HepG2 (cell line): ENCODE results near the gene PRSS1. TPM values are rescaled to one million over a fixed set of nuclear protein-coding genes. Genes with fewer than 3 reads are reported as not detected.
"Not testable (repeated sequence)": the region's sequence is repeated elsewhere in the genome, so short reads cannot be mapped to it uniquely, and the experiment has no call there.

Experiments
- ATAC-seq: fragments of 200-7000 bp; cut with Tn5 transposase; 3 replicates; pipeline ENCODE4 v1.9.1; 2020; ENCODE audit warnings: mild to moderate bottlenecking, moderate library complexity
- BruUV-seq: library from RNA; stranded (reverse); fragments of 400-500 nt; replicated peaks from 2 replicates; lab custom pipeline; 2021; lab: Mats Ljungman, UMichigan
- CTCF ChIA-PET: fragments of 300-600 bp; formaldehyde crosslinking; extraction: SDS; loops from one replicate; lab custom pipeline; 2021; ENCODE audit warnings: low total read pairs, inconsistent platforms, low intra/inter-chr PET ratio; lab: Yijun Ruan, JAX
- POLR2A ChIA-PET: fragments of 350-600 bp; sonication (Branson Sonifier 250); formaldehyde crosslinking; loops from one replicate; lab custom pipeline; 2020; ENCODE audit warnings: antibody characterized with exemption, inconsistent platforms; lab: Yijun Ruan, JAX
- DNase-seq: peaks from one replicate; pipeline ENCODE4 v3.0.0-alpha.2; 2015; ENCODE audit warnings: low spot score
- FAIRE-seq: peaks from 3 replicates; lab custom pipeline; 2011; peaks lifted over from hg19 to GRCh38; lab: Jason Lieb, UNC
- H2AFZ ChIP-seq: one replicate; pipeline ENCODE4 v1.6.1; 2011; ENCODE audit warnings: low read length, inconsistent platforms
- H3K27ac ChIP-seq: fragments of 300-600 bp; 3 replicates; pipeline ENCODE4 v1.8.0; 2011; ENCODE audit warnings: mixed run types, mild to moderate bottlenecking, mixed read lengths, low read length, inconsistent platforms; ENCODE audit not compliant: insufficient read depth; ENCODE audit errors: extremely low read length
- H3K27me3 ChIP-seq, 2 experiments: fragments of 200-600 bp in 1 of 2; 2 replicates in 1 of 2; 3 replicates in 1 of 2; pipeline versions ENCODE4 v1.6.0 to v1.8.0; 2011; ENCODE audit warnings: low read length in 2 of 2, mild to moderate bottlenecking in 2 of 2, moderate library complexity in 2 of 2, inconsistent platforms in 1 of 2; ENCODE audit not compliant: insufficient read depth in 2 of 2, control insufficient read depth in 1 of 2
- H3K36me3 ChIP-seq, 2 experiments: fragments of 200-600 bp in 1 of 2; replicated peaks in 1 of 2; 2 replicates in 1 of 2; 3 replicates in 1 of 2; pipeline versions ENCODE4 v1.5.1 to v1.8.0; 2011; ENCODE audit warnings: low read length in 2 of 2, inconsistent platforms in 1 of 2; ENCODE audit not compliant: insufficient read depth in 2 of 2, control insufficient read depth in 1 of 2
- H3K4me1 ChIP-seq: 2 replicates; pipeline ENCODE4 v1.5.1; 2012; ENCODE audit warnings: low read length, inconsistent platforms; ENCODE audit not compliant: insufficient read depth
- H3K4me2 ChIP-seq: 2 replicates; pipeline ENCODE4 v1.6.0; 2011; ENCODE audit warnings: low read depth, low read length, inconsistent platforms
- H3K4me3 ChIP-seq, 3 experiments: fragments of 200-600 bp in 1 of 3; sonication (generic), shearing (Covaris generic) in 1 of 3; replicated peaks in 1 of 3; 2 replicates each; pipeline ENCODE4 v1.5.1; 2011 to 2016; ENCODE audit warnings: low read length in 3 of 3, inconsistent platforms in 2 of 3, low read depth in 2 of 3, mild to moderate bottlenecking in 2 of 3, control low read depth in 1 of 3, mixed read lengths in 1 of 3; ENCODE audit not compliant: insufficient read depth in 1 of 3
- H3K79me2 ChIP-seq: one replicate; pipeline ENCODE4 v1.6.1; 2011; ENCODE audit warnings: low read length, inconsistent platforms; ENCODE audit not compliant: insufficient read depth
- H3K9ac ChIP-seq: 2 replicates; pipeline ENCODE4 v1.6.0; 2011; ENCODE audit warnings: mild to moderate bottlenecking, low read depth, low read length, inconsistent platforms; ENCODE audit not compliant: insufficient read depth
- H3K9me3 ChIP-seq: 2 replicates; pipeline ENCODE4 v1.5.1; 2012; ENCODE audit warnings: mild to moderate bottlenecking, low read length
- H4K20me1 ChIP-seq: 2 replicates; pipeline ENCODE4 v1.6.0; 2011; ENCODE audit warnings: inconsistent platforms, mild to moderate bottlenecking, low read length, moderate library complexity; ENCODE audit not compliant: insufficient read depth
- CEBPZ ChIP-seq: IDR thresholded peaks from 2 replicates; pipeline ENCODE4 v1.6.1; 2012; ENCODE audit warnings: low read length, improper control_type of control experiment
- MXI1 ChIP-seq: IDR thresholded peaks from 3 replicates; pipeline ENCODE4 v1.6.1; 2012; ENCODE audit warnings: low read depth, low read length, inconsistent platforms, borderline replicate concordance
- NFE2L1 ChIP-seq: sonication (generic); formaldehyde crosslinking; IDR thresholded peaks from 2 replicates; pipeline ENCODE4 v1.4.0; 2020; ENCODE audit warnings: missing genetic modification reagents, mild to moderate bottlenecking, borderline replicate concordance
- NFE2L2 ChIP-seq: fragments of 150-350 bp; IDR thresholded peaks from 2 replicates; pipeline ENCODE4 v1.6.1; 2014; ENCODE audit warnings: low read length
- NR1H2 ChIP-seq: sonication (generic); formaldehyde crosslinking; IDR thresholded peaks from 2 replicates; pipeline ENCODE4 v1.8.1; 2022; ENCODE audit warnings: low read depth, missing genetic modification reagents, borderline replicate concordance
- REPIN1 ChIP-seq: sonication (generic); formaldehyde crosslinking; IDR thresholded peaks from 2 replicates; pipeline ENCODE4 v1.8.0; 2022; ENCODE audit warnings: missing genetic modification reagents, low read depth, mild to moderate bottlenecking, borderline replicate concordance
- ZNF296 ChIP-seq: sonication (generic); formaldehyde crosslinking; conservative IDR thresholded peaks from 2 replicates; pipeline ENCODE4 v1.5.0; 2020; ENCODE audit warnings: mild to moderate bottlenecking, missing genetic modification reagents
- ZNF614 ChIP-seq: IDR thresholded peaks from 2 replicates; pipeline ENCODE4 v1.6.1; 2018; ENCODE audit warnings: missing biosample characterization, missing genetic modification reagents, inconsistent platforms, borderline replicate concordance
- ZNF746 ChIP-seq: sonication (generic); formaldehyde crosslinking; IDR thresholded peaks from 2 replicates; pipeline ENCODE4 v1.8.0; 2022; ENCODE audit warnings: mild to moderate bottlenecking, missing genetic modification reagents
- WGBS: methylation state at CpG from one replicate; pipeline ENCODE4 v1.1.6; 2017; ENCODE audit warnings: low lambda C conversion rate; 5-methylcytosine and 5-hydroxymethylcytosine counted together
- in situ Hi-C: cut with HindIII; loops from 2 replicates; pipeline ENCODE4 v1.10.0; 2017; ENCODE audit warnings: low pct_unique_long_range_greater_than_20kb; ENCODE audit not compliant: extremely low pct_ligation_motif_present
- intact Hi-C: fragments of 100-400 bp; cut with micrococcal nuclease; formaldehyde crosslinking; loops from one replicate; pipeline ENCODE4 v1.10.0; 2022; ENCODE audit not compliant: unreplicated experiment
- polyA plus RNA-seq, 8 experiments: library from polyadenylated mRNA; depleted of rRNA in 3 of 8; stranded (reverse) in 7 of 8; unstranded in 1 of 8; fragments of >200 nt; fragmentation: Illumina TruSeq in 4 of 8; extraction: Trizol in 4 of 8; gene quantifications; 2 replicates each; pipeline versions ENCODE4 v1.2.1 to v1.2.3, GENCODE V29; 2011 to 2016; ENCODE audit warnings: low read depth in 4 of 8, missing spikeins in 1 of 8, mixed read lengths in 1 of 8; ENCODE audit not compliant: insufficient read depth in 1 of 8
- total RNA-seq, 5 experiments: library from RNA; depleted of rRNA; stranded (reverse); fragments of >200 nt; fragmentation: Illumina TruSeq; extraction: Trizol; gene quantifications; 2 replicates each; pipeline ENCODE4 v1.2.3, GENCODE V29; 2016; ENCODE audit warnings: low read depth in 1 of 5
- TF ChIP-seq, protein P1 (sequence below): IDR thresholded peaks from 2 replicates; pipeline ENCODE4 v1.6.1; 2016; ENCODE audit warnings: control low read depth
- TF ChIP-seq, protein P2 (sequence below): sonication (generic); formaldehyde crosslinking; IDR thresholded peaks from 2 replicates; pipeline ENCODE4 v1.5.1; 2020; ENCODE audit warnings: mild to moderate bottlenecking, missing genetic modification reagents, borderline replicate concordance

PRSS1 gene
- total and polyA plus RNA-seq, 2 of the 13 experiments (the other 11 are each of a cell fraction or from before 2014, with no cell fraction given) = not detected

- TF ChIP-seq, protein P1, sequence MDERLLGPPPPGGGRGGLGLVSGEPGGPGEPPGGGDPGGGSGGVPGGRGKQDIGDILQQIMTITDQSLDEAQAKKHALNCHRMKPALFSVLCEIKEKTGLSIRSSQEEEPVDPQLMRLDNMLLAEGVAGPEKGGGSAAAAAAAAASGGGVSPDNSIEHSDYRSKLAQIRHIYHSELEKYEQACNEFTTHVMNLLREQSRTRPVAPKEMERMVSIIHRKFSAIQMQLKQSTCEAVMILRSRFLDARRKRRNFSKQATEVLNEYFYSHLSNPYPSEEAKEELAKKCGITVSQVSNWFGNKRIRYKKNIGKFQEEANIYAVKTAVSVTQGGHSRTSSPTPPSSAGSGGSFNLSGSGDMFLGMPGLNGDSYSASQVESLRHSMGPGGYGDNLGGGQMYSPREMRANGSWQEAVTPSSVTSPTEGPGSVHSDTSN (CRISPR knock-in tag) = no peak
- TF ChIP-seq CEBPZ (no peak), ZNF746 (no peak), ZNF614 (CRISPR knock-in tag) (no peak), ZNF296 (CRISPR knock-in tag) (no peak), MXI1 (no peak), NR1H2 (no peak), REPIN1 (CRISPR knock-in tag) (no peak), NFE2L1 (no peak), NFE2L2 (no peak)
- TF ChIP-seq, protein P2, sequence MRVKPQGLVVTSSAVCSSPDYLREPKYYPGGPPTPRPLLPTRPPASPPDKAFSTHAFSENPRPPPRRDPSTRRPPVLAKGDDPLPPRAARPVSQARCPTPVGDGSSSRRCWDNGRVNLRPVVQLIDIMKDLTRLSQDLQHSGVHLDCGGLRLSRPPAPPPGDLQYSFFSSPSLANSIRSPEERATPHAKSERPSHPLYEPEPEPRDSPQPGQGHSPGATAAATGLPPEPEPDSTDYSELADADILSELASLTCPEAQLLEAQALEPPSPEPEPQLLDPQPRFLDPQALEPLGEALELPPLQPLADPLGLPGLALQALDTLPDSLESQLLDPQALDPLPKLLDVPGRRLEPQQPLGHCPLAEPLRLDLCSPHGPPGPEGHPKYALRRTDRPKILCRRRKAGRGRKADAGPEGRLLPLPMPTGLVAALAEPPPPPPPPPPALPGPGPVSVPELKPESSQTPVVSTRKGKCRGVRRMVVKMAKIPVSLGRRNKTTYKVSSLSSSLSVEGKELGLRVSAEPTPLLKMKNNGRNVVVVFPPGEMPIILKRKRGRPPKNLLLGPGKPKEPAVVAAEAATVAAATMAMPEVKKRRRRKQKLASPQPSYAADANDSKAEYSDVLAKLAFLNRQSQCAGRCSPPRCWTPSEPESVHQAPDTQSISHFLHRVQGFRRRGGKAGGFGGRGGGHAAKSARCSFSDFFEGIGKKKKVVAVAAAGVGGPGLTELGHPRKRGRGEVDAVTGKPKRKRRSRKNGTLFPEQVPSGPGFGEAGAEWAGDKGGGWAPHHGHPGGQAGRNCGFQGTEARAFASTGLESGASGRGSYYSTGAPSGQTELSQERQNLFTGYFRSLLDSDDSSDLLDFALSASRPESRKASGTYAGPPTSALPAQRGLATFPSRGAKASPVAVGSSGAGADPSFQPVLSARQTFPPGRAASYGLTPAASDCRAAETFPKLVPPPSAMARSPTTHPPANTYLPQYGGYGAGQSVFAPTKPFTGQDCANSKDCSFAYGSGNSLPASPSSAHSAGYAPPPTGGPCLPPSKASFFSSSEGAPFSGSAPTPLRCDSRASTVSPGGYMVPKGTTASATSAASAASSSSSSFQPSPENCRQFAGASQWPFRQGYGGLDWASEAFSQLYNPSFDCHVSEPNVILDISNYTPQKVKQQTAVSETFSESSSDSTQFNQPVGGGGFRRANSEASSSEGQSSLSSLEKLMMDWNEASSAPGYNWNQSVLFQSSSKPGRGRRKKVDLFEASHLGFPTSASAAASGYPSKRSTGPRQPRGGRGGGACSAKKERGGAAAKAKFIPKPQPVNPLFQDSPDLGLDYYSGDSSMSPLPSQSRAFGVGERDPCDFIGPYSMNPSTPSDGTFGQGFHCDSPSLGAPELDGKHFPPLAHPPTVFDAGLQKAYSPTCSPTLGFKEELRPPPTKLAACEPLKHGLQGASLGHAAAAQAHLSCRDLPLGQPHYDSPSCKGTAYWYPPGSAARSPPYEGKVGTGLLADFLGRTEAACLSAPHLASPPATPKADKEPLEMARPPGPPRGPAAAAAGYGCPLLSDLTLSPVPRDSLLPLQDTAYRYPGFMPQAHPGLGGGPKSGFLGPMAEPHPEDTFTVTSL (CRISPR knock-in tag) = no peak
Observed at GRCh38 chr7:142767861-142768260, 18.6 kb downstream of the PRSS1 start (continued).

- POLR2A ChIA-PET, H3K27ac ChIP-seq, DNase-seq, H3K4me2 ChIP-seq, H3K36me3 ChIP-seq, ATAC-seq, BruUV-seq, H3K9ac ChIP-seq, H3K27me3 ChIP-seq, H3K9me3 ChIP-seq, H2AFZ ChIP-seq, H4K20me1 ChIP-seq, intact Hi-C loops, H3K4me3 ChIP-seq, in situ Hi-C loops, H3K79me2 ChIP-seq, CTCF ChIA-PET, FAIRE-seq, H3K4me1 ChIP-seq: not testable (repeated sequence)
- 0% methylated on average over 3 of the region's 3 CpGs for WGBS
Observed at GRCh38 chr7:142768885-142769284, 19.6 kb downstream of the PRSS1 start.
